Measurements from ENCODE around the gene TSHZ2.

The TSHZ2 gene

DNA sequence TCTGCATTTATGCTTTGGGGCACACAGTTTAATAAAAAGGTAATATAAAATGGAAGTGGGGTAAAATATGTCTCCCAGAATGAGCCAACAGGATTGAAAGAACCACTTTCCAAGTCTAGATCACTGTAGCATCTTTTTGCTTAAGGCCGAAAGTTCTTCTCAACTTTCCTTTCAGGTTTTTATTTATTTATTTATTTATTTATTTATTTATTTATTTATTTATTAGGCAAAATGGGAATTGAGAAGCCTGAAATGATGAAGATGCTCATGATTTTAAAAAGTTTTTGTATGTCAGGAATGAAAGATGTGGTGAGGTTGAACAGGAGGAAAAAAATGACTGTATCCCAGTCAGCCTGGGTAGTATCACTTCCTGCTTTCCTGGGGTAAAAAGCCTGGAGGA is 24.0 kb downstream of the TSHZ2 start:
- no peak for DNase-seq (ENCODE audit: extremely low read depth in 1 of 2, low read depth in 1 of 2)

- DNase-seq (ENCODE audit: extremely low read depth in 1 of 2, low read depth in 1 of 2), result no peak
Measured at GRCh38 chr20:52996658-52997057, 24.5 kb downstream of the TSHZ2 start.

GRCh38 chr20:52998268-52998667 is 26.1 kb downstream of the TSHZ2 start:
- DNase-seq (ENCODE audit: extremely low read depth in 1 of 2, low read depth in 1 of 2), result no peak

DNA sequence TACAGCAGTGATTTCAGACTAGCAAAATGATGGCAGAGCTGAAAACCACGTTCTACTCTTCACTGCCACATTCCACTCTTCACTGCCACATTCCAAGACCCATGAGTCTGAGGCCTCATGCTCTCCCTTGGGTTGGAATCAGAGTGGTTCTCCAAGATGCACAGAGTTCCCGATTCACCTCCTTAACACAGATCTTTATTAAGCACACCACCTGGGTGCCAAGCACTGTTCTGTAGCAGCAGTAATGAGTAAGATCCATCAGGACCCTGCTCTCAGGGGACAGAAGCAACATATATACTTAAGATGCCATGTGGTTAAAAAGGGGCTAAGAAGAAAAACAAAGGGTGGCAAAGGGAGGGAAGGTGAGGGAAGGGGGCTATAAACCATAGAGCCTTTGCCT is 26.9 kb downstream of the TSHZ2 start:
- DNase-seq (ENCODE audit: extremely low read depth in 1 of 2, low read depth in 1 of 2), result no peak

DNA sequence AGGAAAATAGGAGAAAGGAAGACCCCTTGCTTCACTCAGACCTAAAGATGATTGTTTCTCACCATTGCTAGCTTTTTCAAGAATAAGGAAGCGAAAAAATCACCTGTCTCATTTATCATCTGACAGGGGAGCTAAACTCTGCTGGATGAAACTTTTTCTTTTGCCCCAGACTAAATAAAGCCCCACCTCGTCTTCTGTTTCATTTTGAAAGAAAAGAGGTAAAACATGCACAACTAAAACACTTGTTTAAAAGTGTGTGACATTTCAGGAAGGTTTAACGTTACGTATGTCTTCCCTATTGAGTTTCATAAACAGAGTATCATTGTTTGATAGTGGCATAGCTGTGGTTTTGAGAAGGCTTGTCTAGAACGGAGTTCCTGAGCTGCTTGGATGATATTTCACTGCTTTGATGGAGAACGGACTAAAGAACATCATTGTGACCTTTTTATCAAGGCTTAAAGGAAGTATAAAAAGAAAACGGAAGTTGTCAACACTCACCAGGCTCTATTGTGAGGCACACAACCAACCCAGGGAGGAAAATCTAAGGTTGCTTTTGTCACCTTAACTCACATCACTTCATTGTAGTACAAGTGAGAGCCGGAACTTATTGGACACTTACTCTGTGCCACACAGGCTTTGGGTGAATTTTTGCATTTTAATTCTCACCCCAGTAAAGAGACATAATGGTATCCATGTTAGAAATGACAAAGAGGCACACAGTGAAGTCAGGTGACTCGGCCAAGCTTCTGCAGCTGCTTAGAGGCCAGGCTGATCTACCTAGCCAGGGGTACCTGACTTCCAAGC is 29.5 kb downstream of the TSHZ2 start:
- DNase-seq (ENCODE audit: extremely low read depth in 1 of 2, low read depth in 1 of 2), result no peak

DNA sequence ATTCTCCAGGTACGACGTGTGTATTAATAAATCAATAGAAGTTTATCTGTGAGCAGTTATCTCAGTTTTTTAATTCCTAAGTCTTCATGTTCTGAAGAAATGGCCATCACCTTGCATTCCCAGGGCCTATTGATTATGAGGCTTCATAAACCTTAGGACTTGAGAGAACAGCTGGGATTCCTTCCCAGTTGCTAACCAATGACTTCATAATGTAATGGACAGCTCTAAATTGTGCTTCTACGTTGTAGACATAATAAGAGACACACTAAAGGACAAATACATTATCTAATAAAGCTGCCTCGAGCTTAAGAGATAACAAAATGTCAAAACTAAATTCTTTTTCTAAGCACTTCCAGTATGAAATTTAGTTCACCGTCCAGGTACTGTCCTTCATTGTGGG is 30.6 kb downstream of the TSHZ2 start:
- no peak for DNase-seq (ENCODE audit: extremely low read depth in 1 of 2, low read depth in 1 of 2)

GRCh38 chr20:53003420-53004154 is 31.4 kb downstream of the TSHZ2 start:
- DNase-seq (ENCODE audit: extremely low read depth in 1 of 2, low read depth in 1 of 2), result no peak

- no peak for DNase-seq (ENCODE audit: extremely low read depth in 1 of 2, low read depth in 1 of 2)
Measured at GRCh38 chr20:53004267-53004813, 32.2 kb downstream of the TSHZ2 start.

GRCh38 chr20:53009979-53010735 is 38.0 kb downstream of the TSHZ2 start:
- no peak for DNase-seq (ENCODE audit: extremely low read depth in 1 of 2, low read depth in 1 of 2)

GRCh38 chr20:53011640-53012039 is 39.5 kb downstream of the TSHZ2 start:
- no peak for DNase-seq (ENCODE audit: extremely low read depth in 1 of 2, low read depth in 1 of 2)

DNA sequence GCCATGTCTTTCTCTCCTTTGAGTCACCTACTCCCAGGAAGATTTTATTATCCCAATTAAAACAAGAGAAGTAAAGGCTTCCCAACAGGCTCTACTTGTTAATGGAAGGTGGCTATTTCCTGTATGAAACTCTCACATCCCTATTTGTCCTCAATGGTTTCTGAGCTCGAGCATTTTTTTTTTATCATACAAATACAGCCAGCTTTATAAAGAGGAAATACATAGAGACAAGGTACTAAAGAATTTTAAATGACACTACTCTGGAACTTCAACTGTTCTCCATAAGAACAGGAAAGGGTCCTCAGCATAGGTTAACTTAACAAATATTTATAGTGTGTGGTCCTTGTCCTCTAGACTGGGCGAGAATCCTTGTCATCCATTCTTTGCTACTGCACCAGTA is 41.0 kb downstream of the TSHZ2 start:
- DNase-seq (ENCODE audit: extremely low read depth in 1 of 2, low read depth in 1 of 2), result no peak

DNA sequence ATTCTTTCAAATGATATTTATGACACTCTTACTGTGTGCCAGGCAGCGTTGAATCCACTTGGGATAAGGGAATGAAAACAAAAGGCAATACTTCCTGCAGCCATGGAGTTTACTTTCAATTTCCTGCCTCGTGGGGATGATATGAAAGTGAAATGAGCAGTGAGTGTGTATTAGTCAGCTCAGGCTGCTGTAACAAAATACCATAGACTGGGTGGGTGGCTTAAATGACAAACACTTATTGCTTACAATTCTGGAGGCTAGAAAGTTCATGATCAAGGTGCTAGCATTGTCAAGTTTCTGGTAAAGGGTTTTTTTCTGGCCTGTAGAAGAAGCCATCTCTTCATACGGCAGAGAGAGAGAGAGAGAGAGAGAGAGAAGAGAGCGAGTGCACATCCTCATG is 41.7 kb downstream of the TSHZ2 start:
- no peak for DNase-seq (ENCODE audit: extremely low read depth in 1 of 2, low read depth in 1 of 2)

DNA sequence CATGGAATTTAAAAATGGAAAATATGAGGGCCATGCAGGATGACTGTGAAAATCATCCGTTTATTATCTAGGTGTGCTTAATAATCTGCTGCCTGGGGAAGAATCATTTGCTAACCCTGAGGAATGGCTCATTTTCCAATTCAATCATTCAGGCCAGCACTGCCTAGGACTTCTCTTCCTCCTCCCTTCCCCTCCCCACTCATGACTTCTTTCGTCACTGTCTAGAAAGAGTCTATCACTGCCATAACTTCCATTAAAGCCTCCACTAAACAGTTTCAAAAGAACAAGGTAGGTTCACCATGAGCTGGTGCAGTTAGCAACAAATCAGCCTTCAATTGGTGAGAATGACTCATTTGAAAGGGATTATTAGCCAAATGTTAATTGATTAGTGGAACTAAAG is 43.9 kb downstream of the TSHZ2 start:
- no peak for DNase-seq (ENCODE audit: extremely low read depth in 1 of 2, low read depth in 1 of 2)

DNA sequence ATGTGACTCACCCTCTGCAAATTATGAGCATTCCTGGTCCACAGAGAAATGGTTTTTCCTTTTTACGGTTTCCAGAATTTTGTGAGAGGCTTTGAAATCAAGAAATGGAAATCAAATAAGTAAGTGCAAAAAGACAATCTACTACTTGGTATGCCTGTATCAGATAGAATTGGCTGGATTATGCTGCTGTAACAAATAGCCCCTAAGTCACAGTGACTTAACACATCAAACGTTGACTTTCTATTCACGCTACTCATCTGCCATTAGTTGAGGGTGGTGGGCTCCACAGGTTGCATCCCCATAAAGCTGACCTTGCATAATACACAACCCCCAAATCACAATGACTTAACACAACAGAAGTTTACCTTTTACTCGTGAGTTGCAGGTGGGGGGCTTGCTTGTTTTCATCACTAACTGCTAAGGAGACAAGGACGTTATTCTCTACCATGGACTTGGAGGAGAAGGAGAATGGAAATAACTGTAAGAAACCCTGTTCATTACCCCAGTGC is 44.4 kb downstream of the TSHZ2 start:
- no peak for DNase-seq (ENCODE audit: extremely low read depth in 1 of 2, low read depth in 1 of 2)

GRCh38 chr20:53017206-53017605 is 45.0 kb downstream of the TSHZ2 start:
- no peak for DNase-seq (ENCODE audit: extremely low read depth in 1 of 2, low read depth in 1 of 2)

DNA sequence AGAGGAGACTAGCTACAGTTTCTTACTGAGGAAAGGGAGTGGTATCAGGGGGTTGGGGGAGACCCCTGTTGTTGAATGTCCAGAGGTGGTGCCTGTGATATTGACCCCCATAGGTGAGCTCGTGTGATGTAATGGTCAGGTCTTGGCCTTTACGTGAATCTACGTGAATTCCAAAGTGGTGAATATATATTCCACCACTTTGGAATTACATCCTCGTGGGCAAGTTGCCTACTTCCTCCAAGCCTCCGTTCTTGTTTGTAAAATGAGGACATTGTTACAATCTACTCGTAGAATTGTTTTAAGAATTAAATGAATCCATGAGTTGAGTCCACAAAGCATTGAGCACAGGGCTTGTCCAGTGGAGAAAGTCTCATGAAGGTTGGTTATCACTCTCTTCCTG is 47.3 kb downstream of the TSHZ2 start:
- no peak for DNase-seq (ENCODE audit: extremely low read depth in 1 of 2, low read depth in 1 of 2)

DNA sequence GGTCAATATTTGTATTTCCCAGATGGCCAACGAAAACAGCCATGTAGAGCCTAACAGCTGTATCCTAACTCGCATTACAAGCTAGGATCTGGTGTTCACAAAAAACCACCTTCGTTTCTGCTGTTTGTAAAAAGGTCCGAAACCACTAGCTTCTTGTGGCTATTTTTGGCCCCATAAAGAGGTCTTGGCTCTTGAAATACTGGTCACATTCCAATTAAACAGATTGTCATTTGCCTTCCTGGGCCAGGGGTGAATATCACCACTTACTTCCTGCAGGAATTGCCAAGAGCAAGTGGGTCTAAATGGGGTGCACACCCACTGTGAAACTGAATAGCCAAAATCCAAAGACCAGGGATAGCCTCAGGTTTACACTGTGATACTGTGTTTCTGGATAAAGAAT is 48.2 kb downstream of the TSHZ2 start:
- no peak for DNase-seq (ENCODE audit: extremely low read depth in 1 of 2, low read depth in 1 of 2)

DNA sequence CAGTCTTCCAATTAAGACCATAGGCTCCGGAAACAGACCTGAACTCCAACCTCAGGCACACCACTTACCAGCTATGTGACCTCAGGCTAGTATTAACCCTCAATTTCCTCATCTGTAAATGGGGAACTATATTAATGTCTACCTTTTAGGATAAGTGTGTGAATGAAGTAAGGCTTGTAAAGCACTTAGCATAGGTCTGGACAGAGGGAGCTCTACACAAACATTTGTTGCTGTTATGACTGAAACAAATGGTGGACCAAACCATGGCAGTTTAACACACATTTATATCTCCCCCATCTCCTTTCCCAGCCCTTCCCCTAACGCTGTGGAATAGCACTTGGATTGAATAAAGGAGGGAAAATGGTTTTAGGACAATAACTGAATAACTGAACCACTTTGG is 48.7 kb downstream of the TSHZ2 start:
- no peak for DNase-seq (ENCODE audit: extremely low read depth in 1 of 2, low read depth in 1 of 2)

GRCh38 chr20:53021934-53022333 is 49.8 kb downstream of the TSHZ2 start:
- no peak for DNase-seq (ENCODE audit: extremely low read depth in 1 of 2, low read depth in 1 of 2)

- DNase-seq (ENCODE audit: extremely low read depth in 1 of 2, low read depth in 1 of 2), result no peak
Measured at GRCh38 chr20:53023732-53024520, 51.8 kb downstream of the TSHZ2 start.
